ENCODE results near the gene THAP10.
A peak's percentile ranks its signal among the peaks of the same experiment; 100 is the strongest.

THAP10 gene

GRCh38 chr15:70856884-70857561, 35.2 kb downstream of the THAP10 start:
- in situ Hi-C loops (cut with HindIII; ENCODE audit: low pct_unique_long_range_greater_than_20kb, low sequenced_read_pairs) = no loop called here
- TF ChIP-seq JUND (IDR thresholded peaks at IDR 0.05; ENCODE audit: low read depth) = no peak
- DNase-seq (ENCODE audit: low read depth in 1 of 2, low spot score in 1 of 2) = peak in 1 of 2 experiments; percentile 23

GRCh38 chr15:70856177-70856883, 35.9 kb downstream of the THAP10 start:
- no peak for TF ChIP-seq JUND (IDR thresholded peaks at IDR 0.05; ENCODE audit: low read depth)
- DNase-seq (ENCODE audit: low read depth in 1 of 2, low spot score in 1 of 2) = no peak
- in situ Hi-C loops (cut with HindIII; ENCODE audit: low pct_unique_long_range_greater_than_20kb, low sequenced_read_pairs) = no loop called here

DNA sequence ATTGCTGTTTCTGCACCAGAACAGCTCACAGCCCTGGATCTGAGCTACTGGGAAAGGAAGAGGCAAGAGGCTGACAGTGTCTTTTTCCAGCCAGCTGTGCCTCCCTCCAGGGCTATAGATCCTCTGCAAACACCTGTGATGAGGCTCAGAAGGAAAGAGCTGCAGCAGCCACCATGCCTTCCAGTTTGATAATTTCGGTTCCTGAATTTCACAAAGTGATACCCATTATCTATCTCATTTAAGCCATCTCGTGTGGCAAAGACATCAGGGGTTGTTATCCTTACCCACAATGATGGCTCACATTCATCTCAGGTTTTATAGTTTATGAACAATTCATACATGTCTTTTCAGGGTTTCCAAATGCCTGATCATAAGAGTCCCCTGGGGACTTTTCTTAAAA, 36.5 kb downstream of the THAP10 start:
- no peak for DNase-seq (ENCODE audit: low read depth in 1 of 2, low spot score in 1 of 2)
- TF ChIP-seq JUND (IDR thresholded peaks at IDR 0.05; ENCODE audit: low read depth) = no peak
- in situ Hi-C loops (cut with HindIII; ENCODE audit: low pct_unique_long_range_greater_than_20kb, low sequenced_read_pairs) = no loop called here

DNA sequence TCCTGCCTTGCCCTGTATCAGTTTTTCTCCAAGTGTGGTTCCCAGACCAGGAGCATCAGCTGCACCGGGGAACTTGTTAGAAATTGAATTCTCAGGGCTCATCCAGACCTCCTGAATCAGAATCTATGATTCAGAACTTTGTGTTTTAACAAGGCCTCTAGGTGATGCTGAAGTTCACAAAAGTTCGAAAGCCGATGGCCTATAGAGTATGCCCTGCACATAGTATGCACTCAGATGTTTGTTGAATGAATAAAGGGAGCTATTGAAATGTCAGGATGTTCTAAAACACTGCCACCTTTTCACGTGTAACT, 37.6 kb downstream of the THAP10 start:
- in situ Hi-C loops (cut with HindIII; ENCODE audit: low pct_unique_long_range_greater_than_20kb, low sequenced_read_pairs) = no loop called here
- DNase-seq (ENCODE audit: low read depth in 1 of 2, low spot score in 1 of 2) = peak; percentile 29 to 43
- no peak for TF ChIP-seq JUND (IDR thresholded peaks at IDR 0.05; ENCODE audit: low read depth)

GRCh38 chr15:70853973-70854665, 38.1 kb downstream of the THAP10 start, which contains the start of gene LARP6:
LARP6 (minus strand) TSS chr15:70854157; CDS start chr15:70854088, 69 bp downstream.
- in situ Hi-C loops (cut with HindIII; ENCODE audit: low pct_unique_long_range_greater_than_20kb, low sequenced_read_pairs) = no loop called here
- TF ChIP-seq JUND (IDR thresholded peaks at IDR 0.05; ENCODE audit: low read depth) = no peak
- DNase-seq (ENCODE audit: low read depth in 1 of 2, low spot score in 1 of 2) = peak; percentile 30 to 49

- in situ Hi-C loops (cut with HindIII; ENCODE audit: low pct_unique_long_range_greater_than_20kb, low sequenced_read_pairs) = no loop called here
- TF ChIP-seq JUND (IDR thresholded peaks at IDR 0.05; ENCODE audit: low read depth) = no peak
- DNase-seq (ENCODE audit: low read depth in 1 of 2, low spot score in 1 of 2) = no peak
Measured at GRCh38 chr15:70853318-70853972, 38.8 kb downstream of the THAP10 start.

DNA sequence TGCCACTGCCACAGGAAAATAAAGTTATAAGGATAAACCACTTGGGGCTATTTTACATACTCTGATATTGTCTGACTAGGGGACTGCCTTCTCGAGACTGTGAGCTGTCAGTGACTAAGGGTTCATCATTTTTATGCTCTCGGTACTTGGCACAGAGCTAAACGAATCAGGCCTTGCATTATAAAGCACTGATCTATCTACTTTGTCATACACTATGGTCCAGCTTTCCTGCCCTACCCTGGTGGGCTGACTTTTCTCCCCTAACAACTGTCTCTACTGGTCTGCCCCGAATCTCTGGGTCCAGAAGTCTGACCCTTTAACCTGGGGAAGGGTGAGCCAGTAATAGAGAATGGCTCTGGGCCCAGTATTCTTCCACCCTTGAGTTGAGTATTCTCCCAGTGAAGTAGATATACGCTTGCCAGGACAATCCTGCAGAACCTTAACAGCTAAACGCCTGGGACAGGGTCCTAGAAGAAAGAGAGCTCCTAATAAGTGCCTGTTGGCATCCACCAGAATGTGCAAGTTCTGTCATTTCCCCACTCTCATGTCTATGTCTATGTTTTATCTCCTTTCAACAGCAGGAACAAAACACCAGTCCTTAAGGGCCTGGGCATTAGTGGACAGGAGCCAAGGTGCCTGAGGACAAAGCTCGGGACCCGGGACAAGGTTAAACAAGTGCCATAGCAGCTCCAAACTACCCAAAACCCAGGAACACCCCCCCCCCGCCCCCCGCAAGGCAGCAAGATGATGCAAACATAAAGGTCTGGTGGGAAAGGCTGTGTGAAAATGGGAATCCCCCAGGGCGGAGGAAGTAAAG, 39.5 kb downstream of the THAP10 start:
- no peak for TF ChIP-seq JUND (IDR thresholded peaks at IDR 0.05; ENCODE audit: low read depth)
- in situ Hi-C loops (cut with HindIII; ENCODE audit: low pct_unique_long_range_greater_than_20kb, low sequenced_read_pairs) = no loop called here
- no peak for DNase-seq (ENCODE audit: low read depth in 1 of 2, low spot score in 1 of 2)

DNA sequence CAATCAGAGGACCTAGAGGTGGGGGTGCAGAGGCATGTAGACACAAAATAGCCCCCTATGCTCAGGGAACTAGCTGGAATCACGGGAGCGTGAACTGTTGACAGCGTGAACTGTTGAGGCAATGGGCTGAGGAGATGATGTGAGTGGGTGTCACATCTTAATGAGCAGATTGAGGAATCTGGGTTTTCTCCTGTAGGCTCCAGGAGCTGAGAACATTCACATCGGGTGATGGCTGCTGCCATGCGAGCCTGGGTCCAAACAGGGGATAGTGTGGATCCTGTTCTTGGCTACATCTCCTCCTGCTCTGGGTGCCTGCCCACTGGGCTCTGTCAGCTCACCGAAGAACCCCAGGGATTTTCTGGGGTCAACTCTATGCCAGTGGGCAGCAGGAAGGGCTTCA, 40.3 kb downstream of the THAP10 start:
- in situ Hi-C loops (cut with HindIII; ENCODE audit: low pct_unique_long_range_greater_than_20kb, low sequenced_read_pairs) = no loop called here
- TF ChIP-seq JUND (IDR thresholded peaks at IDR 0.05; ENCODE audit: low read depth) = no peak
- DNase-seq (ENCODE audit: low read depth in 1 of 2, low spot score in 1 of 2) = no peak

- no peak for DNase-seq (ENCODE audit: low read depth in 1 of 2, low spot score in 1 of 2)
- no peak for TF ChIP-seq JUND (IDR thresholded peaks at IDR 0.05; ENCODE audit: low read depth)
- in situ Hi-C loops (cut with HindIII; ENCODE audit: low pct_unique_long_range_greater_than_20kb, low sequenced_read_pairs) = no loop called here
Measured at GRCh38 chr15:70845602-70846360, 46.5 kb downstream of the THAP10 start.

DNA sequence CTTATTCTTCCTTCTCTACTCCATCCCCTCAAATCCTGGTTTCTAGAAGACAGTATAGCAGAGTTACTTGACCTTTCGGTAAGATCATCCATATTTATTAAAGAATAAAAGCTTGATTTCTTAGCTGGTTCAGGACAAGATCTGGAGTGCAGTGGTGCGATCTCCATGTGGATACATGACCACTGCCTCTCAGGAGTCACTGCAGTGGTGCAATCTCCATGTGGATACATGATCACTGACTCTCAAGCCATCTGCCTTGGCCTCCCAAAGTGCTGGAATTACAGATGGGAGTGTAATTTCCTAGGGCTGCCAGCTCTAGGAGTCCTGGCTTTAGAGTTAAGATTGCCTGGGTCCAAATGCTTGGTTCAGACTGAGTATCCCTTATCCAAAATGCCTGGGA, 54.8 kb downstream of the THAP10 start:
- in situ Hi-C loops (cut with HindIII; ENCODE audit: low pct_unique_long_range_greater_than_20kb, low sequenced_read_pairs) = no loop called here
- no peak for TF ChIP-seq JUND (IDR thresholded peaks at IDR 0.05; ENCODE audit: low read depth)
- no peak for DNase-seq (ENCODE audit: low read depth in 1 of 2, low spot score in 1 of 2)

GRCh38 chr15:70835841-70836240, 56.4 kb downstream of the THAP10 start:
- no peak for DNase-seq (ENCODE audit: low read depth in 1 of 2, low spot score in 1 of 2)
- TF ChIP-seq JUND (IDR thresholded peaks at IDR 0.05; ENCODE audit: low read depth) = no peak
- in situ Hi-C loops (cut with HindIII; ENCODE audit: low pct_unique_long_range_greater_than_20kb, low sequenced_read_pairs) = no loop called here

Measured in T47D (cell line).